AG08395 (cell line): ENCODE results near the gene THPO.

ENCODE experiments used
- DNase-seq: peaks from one replicate; pipeline ENCODE4 v3.0.0; 2012; ENCODE audit warnings: mixed read lengths, low spot score

The THPO gene

DNA sequence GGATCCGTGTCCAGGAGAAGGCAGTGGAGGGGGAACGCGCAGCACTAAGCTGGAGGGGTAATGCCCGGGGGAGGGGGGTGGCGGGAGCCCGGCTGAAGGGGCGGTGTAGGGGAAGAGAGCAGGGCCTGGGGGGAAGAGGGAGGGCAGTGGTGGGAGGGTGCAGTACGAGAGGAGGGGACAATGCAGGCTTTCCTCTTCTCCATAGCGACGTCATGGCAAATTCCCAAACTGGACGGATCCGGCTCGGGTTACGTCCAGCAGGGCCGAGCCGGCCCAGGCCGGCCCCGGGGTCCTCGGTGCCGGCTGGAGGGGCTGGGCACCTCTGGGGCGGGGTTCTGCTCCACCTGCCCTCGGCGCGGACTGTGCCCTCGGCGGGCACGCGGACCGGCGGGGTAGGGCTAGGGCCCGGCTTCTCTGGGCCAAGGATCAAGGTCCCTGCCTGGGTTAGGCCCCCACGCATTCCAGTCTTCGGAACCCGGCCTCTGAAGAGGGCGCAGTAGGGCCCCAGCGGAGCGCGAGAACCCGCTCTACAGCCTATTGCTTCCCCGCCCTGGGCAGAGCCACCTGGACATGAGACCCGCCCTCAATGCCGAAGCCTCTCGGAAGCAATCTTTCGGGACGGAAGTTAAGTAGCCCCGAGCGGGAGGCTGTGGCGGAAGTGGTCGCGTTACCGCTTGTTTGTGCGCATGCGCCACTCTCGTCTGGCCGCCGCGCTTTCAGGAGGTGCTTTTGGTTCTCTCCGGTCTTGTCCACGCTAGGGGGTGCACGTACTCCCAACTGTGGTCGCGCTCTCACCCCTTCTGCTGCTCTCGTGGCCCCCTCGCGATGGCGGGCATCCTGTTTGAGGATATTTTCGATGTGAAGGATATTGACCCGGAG lies 15.1 kb downstream of the THPO start:
- peak; percentile 98 for DNase-seq

DNA sequence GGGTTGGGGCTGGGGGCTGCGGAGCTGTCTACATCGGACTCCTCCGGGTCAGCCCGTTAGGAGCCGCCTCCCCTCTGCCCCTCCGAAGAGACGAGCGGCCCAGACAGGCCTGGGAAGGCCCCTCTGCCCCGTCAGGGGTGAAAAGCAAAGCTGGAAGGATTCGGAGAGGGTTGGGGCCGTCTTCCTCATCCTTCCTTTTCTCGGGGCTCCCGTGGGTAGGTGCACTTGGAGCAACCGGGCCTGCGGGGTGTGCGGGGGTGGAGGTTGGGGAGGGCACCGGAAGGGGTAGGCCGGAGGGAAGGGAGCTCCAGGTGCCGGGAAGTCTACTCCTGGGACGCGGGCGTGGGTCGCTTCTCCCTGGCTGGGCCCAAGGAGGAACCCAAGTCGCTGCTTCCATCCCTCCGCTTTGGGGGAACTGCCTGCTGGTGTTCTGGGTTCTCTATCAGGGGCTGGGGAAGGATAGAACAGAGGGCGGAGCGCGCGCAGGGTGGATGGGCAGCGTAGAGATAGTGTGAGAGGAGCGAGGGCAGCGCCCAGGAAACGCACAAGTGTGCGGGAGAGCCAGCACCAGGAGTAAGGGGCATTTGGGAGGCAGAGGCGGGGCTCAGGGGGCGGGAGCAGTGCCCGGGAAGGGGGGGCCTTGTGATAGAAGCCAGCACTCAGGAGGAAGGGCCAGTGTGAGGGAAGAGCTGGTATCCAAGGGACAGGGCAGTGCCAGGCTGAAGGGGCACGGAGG lies 15.9 kb downstream of the THPO start:
- DNase-seq, result peak; percentile 42

DNA sequence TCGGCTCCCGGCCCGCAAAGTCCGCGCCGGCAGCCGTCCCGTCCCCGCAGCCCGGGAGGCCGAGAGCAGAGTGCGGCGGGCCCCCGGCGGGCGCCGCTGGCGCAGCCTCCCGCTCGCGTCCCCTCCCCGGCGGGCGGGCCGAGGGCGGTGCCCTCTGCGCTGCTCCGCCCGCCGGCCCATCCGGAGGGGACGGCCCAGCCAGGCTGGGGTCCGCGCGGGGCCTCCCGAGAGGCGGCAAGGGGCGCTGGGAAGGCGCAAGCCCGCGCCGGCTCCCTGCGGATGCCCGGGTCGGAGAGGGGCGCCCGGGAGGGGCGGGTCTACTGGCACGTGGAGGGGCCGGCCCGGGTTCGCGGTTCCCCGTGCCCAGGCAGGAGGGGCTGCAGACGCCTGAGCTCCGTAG lies 16.5 kb downstream of the THPO start, which contains the start of the genes CLCN2 and POLR2H:
Gene CLCN2, minus strand, starts transcription at position 74 of the 400 bp plus-strand sequence. CDS start 126 bp downstream, outside the sequence.
Gene POLR2H, plus strand, starts transcription at position 179 of the 400 bp plus-strand sequence. CDS start 1,783 bp downstream, outside the sequence.
- peak; percentile 64 for DNase-seq

DNA sequence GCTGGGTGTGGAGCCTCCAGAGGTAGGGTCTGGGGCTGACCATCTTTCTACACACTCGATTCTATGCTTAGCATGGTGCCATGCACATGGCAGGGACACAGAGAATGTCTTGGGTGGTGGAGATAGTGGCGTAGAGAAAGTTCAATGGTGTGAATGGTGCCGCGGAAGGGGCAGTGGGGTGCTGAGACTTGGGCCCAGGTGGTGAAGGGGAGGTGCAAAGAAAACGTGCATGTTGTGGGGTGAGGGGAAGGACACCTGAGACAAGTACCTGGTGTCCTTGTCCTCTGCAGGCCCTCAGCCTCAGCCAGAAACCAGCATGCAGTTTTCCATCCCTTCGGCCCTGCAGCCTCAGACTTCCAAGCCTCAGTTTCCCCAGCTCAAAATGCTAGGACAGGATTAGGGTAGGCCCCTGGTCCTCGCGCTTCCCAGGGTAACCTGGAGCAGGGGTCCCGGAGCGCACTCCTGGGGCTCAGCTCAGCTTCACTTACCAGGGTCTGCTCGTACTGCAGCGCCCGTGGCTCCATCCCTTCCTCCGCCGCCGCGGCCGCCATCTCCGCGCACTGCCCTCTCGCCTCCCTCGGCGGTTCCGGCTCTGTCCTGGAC lies 17.0 kb downstream of the THPO start:
- no peak for DNase-seq

DNA sequence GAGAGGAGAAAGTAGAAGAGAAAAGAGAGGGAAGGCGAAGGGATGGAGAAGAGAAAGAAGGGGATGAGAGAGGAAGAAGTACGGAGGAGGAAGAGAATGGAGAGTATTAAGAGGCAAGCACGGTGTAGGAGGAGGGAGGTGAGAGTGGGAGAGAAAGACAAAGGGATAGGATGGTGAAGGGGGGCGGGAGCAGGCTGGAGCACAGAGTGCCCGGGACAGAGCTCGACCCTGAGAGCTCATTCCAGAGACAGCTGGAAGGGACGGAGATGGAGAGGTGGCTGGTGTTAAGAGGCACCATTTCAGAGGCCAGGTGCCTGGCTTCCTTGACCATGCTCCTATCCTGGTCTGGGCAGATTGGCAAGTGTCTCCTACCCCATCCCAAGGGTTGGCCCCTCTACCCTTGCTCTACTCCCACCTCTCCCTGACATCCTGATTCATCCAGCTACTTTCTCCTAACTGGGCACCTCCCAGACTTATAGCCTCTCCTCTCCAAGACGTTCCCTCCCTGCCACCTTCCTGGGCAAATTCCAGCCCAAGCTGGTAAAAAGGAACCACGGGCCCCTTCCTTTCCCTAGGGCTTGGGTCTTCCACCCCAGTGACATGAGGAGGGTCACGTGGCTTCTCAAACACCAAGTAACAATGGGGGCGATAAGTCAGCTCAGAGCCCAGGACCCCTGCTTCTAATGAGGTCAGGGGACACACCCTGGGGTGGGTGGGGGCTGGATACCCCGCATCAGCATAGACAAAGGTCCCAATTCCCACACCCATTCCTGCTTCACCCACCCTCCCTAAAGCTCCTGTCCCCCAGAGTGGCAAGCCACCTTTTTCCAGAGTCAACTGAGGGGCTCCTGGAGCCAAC lies 17.7 kb downstream of the THPO start:
- no peak for DNase-seq

GRCh38 chr3:184359610-184360009 lies 18.4 kb downstream of the THPO start:
- DNase-seq, result no peak

DNA sequence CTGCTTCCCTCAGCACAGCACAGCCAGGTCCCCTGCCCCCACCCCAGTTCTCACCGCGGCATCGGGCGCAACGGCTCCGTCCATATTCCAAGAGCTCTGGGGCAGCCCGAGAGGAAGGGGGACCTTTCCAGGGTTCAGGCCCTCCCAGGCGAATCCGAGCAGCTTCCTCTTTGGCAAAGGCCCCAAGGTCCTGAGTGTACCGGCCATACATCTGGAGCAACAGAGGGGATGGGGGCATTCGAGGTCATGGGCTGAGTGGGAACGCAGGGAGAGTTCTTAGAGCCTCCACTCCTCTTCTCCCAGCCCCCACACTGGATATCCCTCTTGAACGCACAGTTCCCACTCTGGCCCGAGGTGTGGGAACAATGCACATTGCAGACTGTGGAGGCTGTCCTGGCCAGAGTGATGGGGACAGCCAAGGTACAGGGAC lies 19.1 kb downstream of the THPO start:
- no peak for DNase-seq

GRCh38 chr3:184358124-184358767 lies 19.8 kb downstream of the THPO start:
- no peak for DNase-seq

DNA sequence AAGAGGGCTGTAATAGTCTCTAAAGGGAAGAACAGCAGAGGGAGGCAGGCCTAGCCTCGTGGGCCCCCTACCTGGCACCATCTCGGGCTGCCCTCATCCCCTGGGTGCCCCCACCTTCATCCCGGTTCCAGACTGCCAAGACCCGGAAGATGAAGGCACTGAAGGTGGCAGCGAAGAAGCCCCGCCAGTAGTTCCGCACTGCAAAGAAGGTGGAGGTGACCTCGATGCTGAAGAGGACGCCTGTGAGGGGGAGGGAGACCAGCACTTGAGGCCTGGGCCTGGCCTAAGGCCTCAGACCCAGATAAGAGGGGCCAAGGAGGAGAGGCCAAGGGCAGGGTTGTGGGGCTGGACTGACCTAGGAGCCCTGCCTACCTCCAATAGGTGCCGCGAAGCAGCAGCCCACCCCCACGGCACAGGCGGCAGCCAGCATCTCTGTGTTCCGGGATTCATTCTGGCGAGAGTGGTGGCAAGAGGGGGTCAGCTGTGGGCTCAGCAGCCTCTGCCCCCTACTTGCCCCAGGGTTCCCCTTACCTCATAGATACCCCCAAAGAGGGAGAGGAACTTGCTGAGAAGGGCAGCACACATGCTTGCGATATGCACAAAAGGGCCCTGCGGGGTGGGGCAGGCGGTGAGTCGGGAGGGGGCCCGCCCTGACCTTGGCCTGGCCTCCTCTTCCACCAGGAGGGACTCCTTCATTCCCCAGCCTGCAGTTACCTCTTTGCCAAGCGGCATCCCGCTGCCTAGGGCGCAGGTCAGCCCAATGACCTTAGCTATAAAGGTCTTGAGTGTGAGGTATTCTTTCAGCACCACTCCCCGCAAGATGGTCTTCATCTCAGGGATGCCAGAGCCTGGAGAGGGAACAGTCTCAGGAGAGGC lies 20.5 kb downstream of the THPO start:
- no peak for DNase-seq

- DNase-seq, result no peak
These were observed 22.6 kb downstream of the THPO start for GRCh38 chr3:184355261-184356040.

GRCh38 chr3:184354754-184355153 lies 23.3 kb downstream of the THPO start:
- DNase-seq, result no peak

GRCh38 chr3:184354121-184354728 lies 23.8 kb downstream of the THPO start:
- peak; percentile 48 for DNase-seq

DNA sequence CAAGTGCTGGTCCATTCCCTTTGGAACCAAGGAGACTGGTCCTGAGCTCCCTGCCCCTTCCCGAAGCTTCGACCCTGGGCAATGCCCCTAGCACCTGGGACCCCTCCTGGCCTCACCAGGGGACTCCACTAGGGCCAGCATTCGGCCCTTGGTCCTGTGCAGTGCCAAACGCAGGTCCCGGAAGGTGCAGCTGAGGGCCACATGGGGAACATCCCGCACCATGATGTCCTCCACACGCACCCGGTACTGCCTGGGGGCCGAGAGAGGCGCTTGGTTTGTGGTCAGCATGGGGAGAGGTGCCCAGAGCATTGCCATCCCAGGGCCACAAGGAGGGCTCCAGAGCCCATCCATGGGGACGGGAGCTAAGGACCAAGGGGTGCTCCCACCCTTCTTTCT lies 24.5 kb downstream of the THPO start:
- DNase-seq, result no peak

DNA sequence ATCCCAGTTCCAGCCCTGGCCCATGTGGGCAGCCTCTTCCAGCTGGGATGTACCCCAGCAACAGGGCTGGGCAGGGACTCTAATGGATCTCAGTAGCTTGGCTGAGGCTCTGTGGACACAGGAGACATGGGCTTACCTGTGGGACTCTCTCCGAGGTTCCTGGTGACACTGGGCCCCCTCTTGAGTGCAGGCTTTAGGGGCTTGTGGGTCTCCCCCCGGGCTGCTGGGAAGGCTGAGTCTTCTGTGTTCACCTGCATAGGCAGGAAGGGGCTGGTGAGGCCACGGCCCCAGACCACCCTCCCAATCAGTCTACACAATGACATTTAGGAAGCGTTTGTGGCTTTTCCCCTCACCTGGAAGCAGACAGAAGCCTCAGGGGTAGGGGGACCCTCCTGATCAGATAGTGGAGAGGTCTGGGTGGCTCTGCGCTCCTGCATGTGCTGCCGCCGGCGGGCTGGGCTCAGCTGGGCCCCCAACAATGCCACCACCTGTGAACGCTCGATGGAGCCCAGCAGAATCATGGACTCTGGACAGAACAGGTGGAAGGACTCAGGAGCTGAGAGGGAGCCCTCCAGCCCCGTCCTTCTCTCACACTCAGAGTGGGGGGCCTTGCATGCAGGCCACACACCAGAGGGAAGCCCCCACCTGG lies 25.0 kb downstream of the THPO start:
- no peak for DNase-seq

GRCh38 chr3:184352149-184352785 lies 25.7 kb downstream of the THPO start:
- DNase-seq, result no peak

GRCh38 chr3:184351511-184352148 lies 26.4 kb downstream of the THPO start:
- DNase-seq, result no peak

DNA sequence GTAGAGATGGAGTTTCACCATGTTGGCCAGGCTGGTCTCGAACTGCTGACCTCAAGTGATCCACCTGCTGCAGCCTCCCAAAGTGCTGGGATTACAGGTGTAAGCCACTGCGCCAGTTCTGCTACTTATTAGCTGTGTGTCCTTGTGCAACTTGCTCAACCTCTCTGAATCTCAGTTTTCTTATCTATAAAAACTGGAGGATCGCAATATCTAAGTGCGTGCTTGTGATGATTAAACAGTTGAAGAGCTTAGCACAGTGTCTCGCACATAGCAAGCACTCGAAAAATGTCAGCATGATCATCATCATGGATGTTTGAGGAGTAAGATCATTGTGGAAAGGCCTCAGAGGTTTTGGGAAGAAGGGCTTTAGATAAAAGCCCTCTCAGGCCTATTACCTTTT lies 27.4 kb downstream of the THPO start:
- no peak for DNase-seq
